GM11168 (cell line): ENCODE results near the gene LAPTM5.

Source experiments
- in situ Hi-C: fragments of 300-500 bp; cut with MboI; formaldehyde crosslinking; loops from one replicate; pipeline ENCODE4 v1.12.0; 2022; ENCODE audit warnings: low sequenced_read_pairs; ENCODE audit not compliant: unreplicated experiment

LAPTM5 gene

GRCh38 chr1:30704765-30705509 lies 52.6 kb downstream of the LAPTM5 start:
- in situ Hi-C loops: no loop called here

GRCh38 chr1:30704271-30704670 lies 53.3 kb downstream of the LAPTM5 start:
- in situ Hi-C loops: no loop called here

- in situ Hi-C loops: no loop called here
Measured at GRCh38 chr1:30702823-30703222, 54.8 kb downstream of the LAPTM5 start.

GRCh38 chr1:30701258-30701633 lies 56.3 kb downstream of the LAPTM5 start:
- in situ Hi-C loops: no loop called here

- in situ Hi-C loops: no loop called here
Measured at GRCh38 chr1:30700528-30701257, 56.9 kb downstream of the LAPTM5 start.

GRCh38 chr1:30699762-30700161 lies 57.8 kb downstream of the LAPTM5 start:
- in situ Hi-C loops: no loop called here

- in situ Hi-C loops: no loop called here
Measured at GRCh38 chr1:30698401-30698981, 59.1 kb downstream of the LAPTM5 start.

- in situ Hi-C loops: no loop called here
Measured at GRCh38 chr1:30697571-30698376, 59.8 kb downstream of the LAPTM5 start.

- in situ Hi-C loops: no loop called here
Measured at GRCh38 chr1:30696831-30697230, 60.7 kb downstream of the LAPTM5 start.

- in situ Hi-C loops: no loop called here
Measured at GRCh38 chr1:30695439-30695841, 62.1 kb downstream of the LAPTM5 start.

- in situ Hi-C loops: no loop called here
Measured at GRCh38 chr1:30694280-30695175, 63.0 kb downstream of the LAPTM5 start.

- in situ Hi-C loops: no loop called here
Measured at GRCh38 chr1:30693822-30694221, 63.8 kb downstream of the LAPTM5 start.

GRCh38 chr1:30693366-30693765 lies 64.2 kb downstream of the LAPTM5 start:
- in situ Hi-C loops: no loop called here

GRCh38 chr1:30692948-30693301 lies 64.6 kb downstream of the LAPTM5 start:
- in situ Hi-C loops: no loop called here

- in situ Hi-C loops: no loop called here
Measured at GRCh38 chr1:30692201-30692947, 65.2 kb downstream of the LAPTM5 start.

GRCh38 chr1:30691480-30691879 lies 66.1 kb downstream of the LAPTM5 start:
- in situ Hi-C loops: no loop called here

- in situ Hi-C loops: no loop called here
Measured at GRCh38 chr1:30689901-30690645, 67.5 kb downstream of the LAPTM5 start.
